Erythroblast (primary cell): ENCODE data around the gene HMOX1.

Experiments used
- DNase-seq, 2 experiments: peaks; one replicate each; lab custom pipeline; 2025; lab: John Stamatoyannopoulos, UW
- GATA1 ChIP-seq: IDR thresholded peaks from 2 replicates; pipeline ENCODE4 v1.6.1; 2011; ENCODE audit warnings: low read depth, mild to moderate bottlenecking, control low read depth, low read length, moderate library complexity
- POLR2A ChIP-seq: IDR thresholded peaks from 2 replicates; pipeline ENCODE4 v1.6.1; 2011; ENCODE audit warnings: mild to moderate bottlenecking, low read length

The HMOX1 gene

DNA sequence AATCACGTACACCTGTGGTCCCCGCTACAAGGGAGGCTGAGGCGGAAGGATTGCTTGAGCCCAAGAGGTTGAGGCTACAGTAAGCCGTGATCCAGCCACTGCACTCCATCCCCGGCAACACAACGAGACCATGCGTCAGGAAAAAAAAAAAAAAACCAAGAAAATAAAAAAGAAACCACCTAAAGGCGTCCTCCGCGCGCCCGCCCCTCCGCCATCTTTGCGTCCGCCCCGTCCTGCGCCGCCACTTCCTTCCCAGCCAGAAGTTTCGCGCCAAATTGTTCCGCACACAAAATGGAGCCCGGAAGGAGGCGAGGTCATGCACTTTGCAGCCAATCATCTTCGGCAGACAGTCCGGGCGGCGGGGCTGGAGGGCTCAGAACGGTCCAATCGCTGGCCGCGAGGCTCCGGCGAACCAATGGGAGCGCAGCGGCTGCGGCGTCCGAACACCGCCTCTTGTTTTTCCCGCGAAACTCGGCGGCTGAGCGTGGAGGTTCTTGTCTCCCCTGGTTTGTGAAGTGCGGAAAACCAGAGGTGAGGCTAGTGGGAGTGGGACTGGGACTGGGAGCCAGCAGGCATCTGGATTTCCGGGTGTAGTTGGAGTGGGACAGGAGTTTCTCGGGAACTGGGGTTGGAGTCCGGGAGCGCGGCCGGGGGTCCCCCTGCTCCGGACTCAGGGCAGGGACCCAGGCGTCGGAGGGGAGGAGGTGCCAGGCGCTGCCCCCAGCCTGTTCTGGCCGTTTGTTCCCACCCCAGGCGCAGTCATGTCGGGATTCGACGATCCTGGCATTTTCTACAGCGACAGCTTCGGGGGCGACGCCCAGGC, 19.0 kb downstream of the HMOX1 start, which contains the start of gene MCM5:
MCM5 (plus strand) TSS at position 463 of the 823 bp plus-strand sequence; CDS start at position 762, 299 bp downstream.
- TF ChIP-seq POLR2A (peak; percentile 82), GATA1 (no peak)
- DNase-seq = peak; percentile 99

- DNase-seq = no peak
- TF ChIP-seq POLR2A = no peak
- no peak for TF ChIP-seq GATA1
These were observed 19.6 kb downstream of the HMOX1 start for GRCh38 chr22:35400501-35400790.

- TF ChIP-seq GATA1 (no peak), POLR2A (no peak)
- peak; percentile 25 to 35 for DNase-seq
These were observed 21.0 kb downstream of the HMOX1 start for GRCh38 chr22:35401863-35402262.

GRCh38 chr22:35403356-35403755, 22.5 kb downstream of the HMOX1 start:
- no peak for TF ChIP-seq POLR2A
- TF ChIP-seq GATA1 = no peak
- DNase-seq = no peak

- DNase-seq = no peak
- TF ChIP-seq GATA1 (no peak), POLR2A (no peak)
These were observed 23.3 kb downstream of the HMOX1 start for GRCh38 chr22:35404176-35404575.

GRCh38 chr22:35406443-35406842, 25.5 kb downstream of the HMOX1 start:
- no peak for TF ChIP-seq GATA1
- TF ChIP-seq POLR2A = no peak

GRCh38 chr22:35407362-35407761, 26.5 kb downstream of the HMOX1 start:
- no peak for DNase-seq
- no peak for TF ChIP-seq GATA1
- TF ChIP-seq POLR2A = no peak

More at GRCh38 chr22:35406443-35406842, 25.5 kb downstream of the HMOX1 start:
- DNase-seq = no peak

- TF ChIP-seq GATA1 (no peak), POLR2A (no peak)
- no peak for DNase-seq
These were observed 29.1 kb downstream of the HMOX1 start for GRCh38 chr22:35409783-35410662.

GRCh38 chr22:35410663-35411034, 29.8 kb downstream of the HMOX1 start:
- DNase-seq = no peak
- TF ChIP-seq GATA1 (no peak), POLR2A (no peak)

- DNase-seq = no peak
- no peak for TF ChIP-seq POLR2A
These were observed 30.2 kb downstream of the HMOX1 start for GRCh38 chr22:35411102-35411501.

GRCh38 chr22:35413624-35414023, 32.7 kb downstream of the HMOX1 start:
- TF ChIP-seq POLR2A (no peak), GATA1 (no peak)
- DNase-seq = no peak

- no peak for DNase-seq
- TF ChIP-seq GATA1 (no peak), POLR2A (no peak)
These were observed 36.7 kb downstream of the HMOX1 start for GRCh38 chr22:35417606-35418005.

DNA sequence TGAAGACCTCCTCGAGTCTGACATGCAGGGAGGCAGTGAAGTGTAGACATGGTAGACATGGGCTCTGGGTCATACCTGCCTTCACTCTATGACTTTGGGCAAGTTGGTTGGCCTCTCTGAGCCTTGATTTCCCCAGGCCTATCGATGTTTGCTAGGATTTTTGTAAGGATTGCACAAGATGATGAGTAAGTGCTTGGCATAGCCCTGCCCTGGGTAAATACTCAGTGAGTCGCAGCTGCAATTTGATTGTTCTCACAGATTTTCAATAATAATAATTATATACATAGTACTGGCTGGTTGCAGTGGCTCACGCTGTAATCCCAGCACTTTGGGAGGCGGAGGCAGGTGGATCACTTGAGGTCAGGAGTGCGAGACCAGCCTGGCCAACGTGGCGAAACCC, 37.2 kb downstream of the HMOX1 start:
- TF ChIP-seq POLR2A = no peak
- no peak for TF ChIP-seq GATA1
- DNase-seq = no peak

DNA sequence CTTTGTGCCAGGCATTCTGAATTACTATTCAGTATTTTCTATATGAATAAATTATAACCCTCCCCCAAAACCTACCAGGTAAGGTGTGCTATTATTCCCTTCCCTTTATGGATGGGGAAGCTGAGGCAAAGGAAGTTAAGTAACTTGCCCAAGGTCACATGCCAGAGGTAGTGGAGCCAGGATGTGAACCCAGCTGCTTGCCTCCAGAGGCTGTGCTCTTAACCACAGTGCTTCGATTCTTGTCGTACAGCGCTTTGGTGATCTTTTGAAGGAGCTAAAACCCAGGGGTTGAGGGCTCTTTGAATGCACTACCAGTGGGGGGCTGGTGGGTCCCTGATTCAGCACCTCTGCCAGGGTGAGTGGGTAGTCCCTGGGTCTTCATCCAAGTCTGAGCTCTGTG, 37.8 kb downstream of the HMOX1 start:
- TF ChIP-seq POLR2A = no peak
- no peak for TF ChIP-seq GATA1
- DNase-seq = no peak
